Heart left ventricle (tissue), 16 donors: ENCODE data around the gene VCL. TPM values are rescaled to one million over a fixed set of nuclear protein-coding genes. Genes with fewer than 3 reads are reported as not detected.

Experiments
- ATAC-seq, 4 donors: fragments of 200-7000 bp; cut with Tn5 transposase; one replicate each; pipeline ENCODE4 v1.9.1; 2020 to 2022; ENCODE audit warnings: moderate library complexity in 4 of 4, mild to moderate bottlenecking in 3 of 4, moderate number of reproducible peaks in 1 of 4
- DNase-seq, 5 donors: peaks; one replicate each; pipeline ENCODE4 v3.0.0-alpha.2; 2020
- H3K27ac ChIP-seq, 12 donors: fragments of 200-600 bp; sonication (generic) in 4 of 12; one replicate each; pipeline versions ENCODE4 v1.5.0 to v1.8.0; 2016 to 2022; ENCODE audit warnings: mild to moderate bottlenecking in 2 of 12
- H3K27me3 ChIP-seq, 9 donors: fragments of 200-600 bp; sonication (generic) in 2 of 9; one replicate each; pipeline versions ENCODE4 v1.5.1 to v1.8.0; 2016 to 2022; ENCODE audit warnings: mild to moderate bottlenecking in 3 of 9
- H3K36me3 ChIP-seq, 9 donors: fragments of 200-600 bp; sonication (generic) in 2 of 9; one replicate each; pipeline versions ENCODE4 v1.5.0 to v1.8.0; 2018 to 2022; ENCODE audit warnings: mild to moderate bottlenecking in 2 of 9
- H3K4me1 ChIP-seq, 12 donors: fragments of 200-600 bp; sonication (generic) in 4 of 12; one replicate each; pipeline versions ENCODE4 v1.5.0 to v1.8.0; 2016 to 2022; ENCODE audit warnings: mild to moderate bottlenecking in 3 of 12
- H3K4me3 ChIP-seq, 12 donors: fragments of 200-600 bp; sonication (generic) in 4 of 12; one replicate each; pipeline versions ENCODE4 v1.5.0 to v1.8.0; 2017 to 2022; ENCODE audit warnings: mild to moderate bottlenecking in 9 of 12, moderate library complexity in 4 of 12
- H3K9me3 ChIP-seq, 12 donors: fragments of 200-600 bp; sonication (generic) in 4 of 12; one replicate each; pipeline versions ENCODE4 v1.5.0 to v1.8.0; 2016 to 2022; ENCODE audit warnings: mild to moderate bottlenecking in 1 of 12
- CTCF ChIP-seq, 12 donors: fragments of 200-600 bp; sonication (generic) in 4 of 12; IDR thresholded peaks; one replicate each; pipeline versions ENCODE4 v1.5.0 to v1.8.0; 2018 to 2022; ENCODE audit warnings: antibody characterized with exemption in 12 of 12, mild to moderate bottlenecking in 5 of 12
- POLR2A ChIP-seq, 2 donors: fragments of 450-650 bp; IDR thresholded peaks; one replicate each; pipeline ENCODE4 v1.6.1; 2017; ENCODE audit warnings: antibody characterized with exemption in 2 of 2, mild to moderate bottlenecking in 2 of 2, moderate library complexity in 2 of 2
- WGBS, 4 donors: extraction: QIAGEN DNeasy Blood & Tissue Kit in 2 of 4; methylation state at CpG; one replicate each; pipeline versions ENCODE4 v1.1.5 to v1.1.7; 2013 to 2018; 5-methylcytosine and 5-hydroxymethylcytosine counted together
- intact Hi-C, 10 donors: fragments of 100-400 bp; cut with DNase I; formaldehyde crosslinking; loops; one replicate each; pipeline versions ENCODE4 v1.11.1 to v1.14.2; 2022
- polyA plus RNA-seq, 2 donors: library from polyadenylated mRNA; stranded (reverse); fragments of 200-250 nt; gene quantifications; one replicate each; pipeline ENCODE4 v1.2.3, GENCODE V29; 2013
- total RNA-seq, 9 donors: library from RNA; depleted of rRNA in 2 of 9; stranded (reverse); fragments of >200 nt in 2 of 9; fragmentation: NEBNext Ultra II Directional in 3 of 9; extraction: Animal tissue kit (Norgen Biotek cat#: 25700) in 3 of 9; gene quantifications; one replicate each; pipeline versions ENCODE4 v1.1.0 to v1.2.4, GENCODE V29; 2016 to 2023
- donor health status: ischemic (EF 13 %, LVEDD 7.1; RV severe dilation, severe dysfunction).
- donor health status: healthy with polysubstance abuse.
- donor health status: DM: no; HTN: yes; CAD: no.
- donor health status: DM: no; HTN: no; CAD: no.
- donor health status: ischemic (EF 25% LVEDD 6.9; RV normal size, moderate dysfunction).
- donor health status: ischemic (EF 25% LVEDD 5.7; RV mildly dilated, moderate dysfunction).
- donor health status: healthy.
- donor health status: DM: yes; HTN: yes; CAD: no.
- donor health status: ischemic (EF 35%, LVEDD 5.7; RV mildly dilated, moderate dysfunction).
- donor health status: nonischemic (EF 11% LVEDD 7.7; RV severe dilation, severe dysfunction).
- donor health status: DM: yes; HTN: yes; CAD: no.
- donor health status: PGD.
- donor health status: ischemic (EF 29% LVEDD 5.4; RV normal size, mild dysfunction).
- donor health status: nonischemic (EF 23%, LVEDD 6.1; RV moderate dilation, normal function).

Gene VCL
- total and polyA plus RNA-seq, 11 donors = 84.5 to 543 (median 273) TPM

- intact Hi-C loops = no loop called here
- peaks cover 0 to 9% (median 0%) of the 10 kb centered on the region in 9 donors for H3K36me3 ChIP-seq
- no peak for DNase-seq
- no peak for ATAC-seq
- WGBS, 4 donors = 67 to 79% (median 74%) methylated on average over 3 of the region's 3 CpGs
- H3K4me1 ChIP-seq = peaks cover 0 to 27% (median 0%) of the 10 kb centered on the region in 12 donors
- TF ChIP-seq POLR2A (IDR thresholded peaks at IDR 0.05) (no peak), CTCF (IDR thresholded peaks at IDR 0.05) (no peak)
- no peaks in the 10 kb centered on the region for H3K27me3 ChIP-seq
- H3K4me3 ChIP-seq = no peak overlapping the region
- no peaks in the 10 kb centered on the region for H3K9me3 ChIP-seq
- peak overlapping the region in 1 of 12 donors; percentile 6 for H3K27ac ChIP-seq
These were observed 165.6 kb downstream of the VCL start for GRCh38 chr10:74163319-74164068.

GRCh38 chr10:74164716-74165529, 167.0 kb downstream of the VCL start:
- no peak for TF ChIP-seq POLR2A (IDR thresholded peaks at IDR 0.05)
- no peak for TF ChIP-seq CTCF (IDR thresholded peaks at IDR 0.05)
- WGBS, 4 donors = 68 to 75% (median 73%) methylated on average over 6 of the region's 6 CpGs
- Histone ChIP-seq H3K36me3 (peaks cover 0 to 9% (median 0%) of the 10 kb centered on the region in 9 donors), H3K4me1 (peaks cover 0 to 41% (median 2%) of the 10 kb centered on the region in 12 donors), H3K27ac (no peak overlapping the region), H3K9me3 (no peaks in the 10 kb centered on the region), H3K4me3 (no peak overlapping the region), H3K27me3 (no peaks in the 10 kb centered on the region)
- intact Hi-C loops = no loop called here
- DNase-seq (no peak), ATAC-seq (no peak)

- H3K36me3 ChIP-seq = peaks cover 0 to 9% (median 0%) of the 10 kb centered on the region in 9 donors
- intact Hi-C loops = no loop called here
These were observed 167.6 kb downstream of the VCL start for GRCh38 chr10:74165530-74165901.

More at GRCh38 chr10:74165530-74165901, 167.6 kb downstream of the VCL start:
- ATAC-seq (no peak), DNase-seq (no peak)
- Histone ChIP-seq H3K4me3 (no peak overlapping the region), H3K4me1 (peaks cover 0 to 43% (median 2%) of the 10 kb centered on the region in 12 donors), H3K27ac (no peak overlapping the region), H3K9me3 (no peaks in the 10 kb centered on the region), H3K27me3 (no peaks in the 10 kb centered on the region)
- 63 to 68% (median 64%) methylated on average over 2 of the region's 2 CpGs for WGBS, 4 donors
- TF ChIP-seq POLR2A (IDR thresholded peaks at IDR 0.05) (no peak), CTCF (IDR thresholded peaks at IDR 0.05) (no peak)
